Right atrium auricular region (tissue), 2 donors: ENCODE results near the gene ARRDC2. TPM values are rescaled to one million over a fixed set of nuclear protein-coding genes. Genes with fewer than 3 reads are reported as not detected.
"Not testable (repeated sequence)": the region's sequence is repeated elsewhere in the genome, so short reads cannot be mapped to it uniquely, and the experiment has no call there.

ENCODE experiments used
- DNase-seq: peaks from one replicate; pipeline ENCODE4 v3.0.0-alpha.2; 2019; ENCODE audit warnings: low spot score
- H3K27ac ChIP-seq, 2 donors: fragments of 200-600 bp; sonication (generic); 1 replicate in 1 of 2; 2 replicates in 1 of 2; pipeline ENCODE4 v1.5.1; 2016 to 2019
- H3K27me3 ChIP-seq, 2 donors: fragments of 200-600 bp; sonication (generic); one replicate each; pipeline versions ENCODE4 v1.5.1 to v1.6.0; 2017 to 2019
- H3K36me3 ChIP-seq: fragments of 200-600 bp; sonication (generic); one replicate; pipeline ENCODE4 v1.5.1; 2016
- H3K4me1 ChIP-seq, 2 donors: fragments of 200-600 bp; sonication (generic); one replicate each; pipeline versions ENCODE4 v1.5.1 to v1.6.0; 2017 to 2019
- H3K4me3 ChIP-seq, 2 donors: fragments of 200-600 bp; sonication (generic); 1 replicate in 1 of 2; 2 replicates in 1 of 2; pipeline ENCODE4 v1.5.1; 2017 to 2019; ENCODE audit warnings: mild to moderate bottlenecking in 1 of 2, moderate library complexity in 1 of 2
- H3K9me3 ChIP-seq, 2 donors: fragments of 200-600 bp; sonication (generic); one replicate each; pipeline ENCODE4 v1.5.1; 2019
- CTCF ChIP-seq, 2 donors: fragments of 200-600 bp; sonication (generic); IDR thresholded peaks; one replicate each; pipeline ENCODE4 v1.5.1; 2019; ENCODE audit warnings: antibody characterized with exemption in 2 of 2
- total RNA-seq, 2 donors: library from RNA; depleted of rRNA; stranded (reverse); fragments of >200 nt; gene quantifications; one replicate each; pipeline ENCODE4 v1.1.0, GENCODE V29; 2016

Gene ARRDC2
- total RNA-seq, 2 donors from 2014 or later: 26.7 to 42.4 TPM

GRCh38 chr19:18020212-18021085, 12.5 kb downstream of the ARRDC2 start:
- no peak overlapping the region for H3K4me3 ChIP-seq
- peak in 1 of 2 donors; percentile 31 for TF ChIP-seq CTCF (IDR thresholded peaks at IDR 0.05)
- peaks cover 0 to 87% of the 10 kb centered on the region in 2 donors for H3K4me1 ChIP-seq
- peak overlapping the region; percentile 91 to 93 for H3K27ac ChIP-seq
- H3K27me3 ChIP-seq: no peaks in the 10 kb centered on the region
- peak; percentile 96 for DNase-seq
- H3K9me3 ChIP-seq: no peaks in the 10 kb centered on the region
- no peaks in the 10 kb centered on the region for H3K36me3 ChIP-seq

GRCh38 chr19:18021121-18021755, 13.3 kb downstream of the ARRDC2 start:
- TF ChIP-seq CTCF (IDR thresholded peaks at IDR 0.05): no peak
- DNase-seq: peak; percentile 93
- Histone ChIP-seq H3K9me3 (no peaks in the 10 kb centered on the region), H3K36me3 (no peaks in the 10 kb centered on the region), H3K27me3 (no peaks in the 10 kb centered on the region), H3K27ac (peak overlapping the region; percentile 91 to 93), H3K4me3 (no peak overlapping the region), H3K4me1 (peaks cover 0 to 86% of the 10 kb centered on the region in 2 donors)

GRCh38 chr19:18023622-18024251, 15.8 kb downstream of the ARRDC2 start:
- H3K4me1 ChIP-seq: peaks cover 0 to 61% of the 10 kb centered on the region in 2 donors
- no peak overlapping the region for H3K4me3 ChIP-seq
- H3K36me3 ChIP-seq: no peaks in the 10 kb centered on the region

GRCh38 chr19:18027151-18027550, 19.2 kb downstream of the ARRDC2 start:
- no peak for DNase-seq
- Histone ChIP-seq H3K9me3 (no peaks in the 10 kb centered on the region), H3K27me3 (no peaks in the 10 kb centered on the region), H3K36me3 (no peaks in the 10 kb centered on the region), H3K27ac (no peak overlapping the region), H3K4me1 (peaks cover 0 to 35% of the 10 kb centered on the region in 2 donors), H3K4me3 (no peak overlapping the region)
- no peak for TF ChIP-seq CTCF (IDR thresholded peaks at IDR 0.05)

More at GRCh38 chr19:18023622-18024251, 15.8 kb downstream of the ARRDC2 start:
- Histone ChIP-seq H3K27ac (peak overlapping the region; percentile 91 to 93), H3K27me3 (no peaks in the 10 kb centered on the region), H3K9me3 (no peaks in the 10 kb centered on the region)
- peak; percentile 96 for DNase-seq
- TF ChIP-seq CTCF (IDR thresholded peaks at IDR 0.05): no peak

GRCh38 chr19:18029617-18030338, 21.8 kb downstream of the ARRDC2 start:
- peak; percentile 70 for DNase-seq
- Histone ChIP-seq H3K36me3 (no peaks in the 10 kb centered on the region), H3K4me1 (peaks cover 0 to 10% of the 10 kb centered on the region in 2 donors), H3K27ac (peak overlapping the region; percentile 37 to 78), H3K4me3 (no peak overlapping the region), H3K27me3 (no peaks in the 10 kb centered on the region), H3K9me3 (no peaks in the 10 kb centered on the region)
- no peak for TF ChIP-seq CTCF (IDR thresholded peaks at IDR 0.05)

GRCh38 chr19:18031401-18031800, 23.4 kb downstream of the ARRDC2 start:
- H3K36me3 ChIP-seq, H3K4me3 ChIP-seq, H3K4me1 ChIP-seq, H3K27me3 ChIP-seq, DNase-seq, H3K9me3 ChIP-seq: not testable (repeated sequence)
- H3K27ac ChIP-seq: peak overlapping the region in 1 of 2 donors; percentile 51

- peak overlapping the region in 1 of 2 donors; percentile 51 for H3K27ac ChIP-seq
- not testable (repeated sequence) for H3K4me3 ChIP-seq, H3K4me1 ChIP-seq, H3K36me3 ChIP-seq, DNase-seq, H3K9me3 ChIP-seq, H3K27me3 ChIP-seq
Observed at GRCh38 chr19:18032102-18032501, 24.1 kb downstream of the ARRDC2 start.
